GM21423 (cell line): ENCODE data around the gene CDK5R2.

Experiments used
- ATAC-seq: cut with Tn5 transposase; IDR thresholded peaks from one replicate; pipeline ENCODE4 v1.9.1; 2021; ENCODE audit warnings: mild to moderate bottlenecking, moderate library complexity; ENCODE audit not compliant: unreplicated experiment

CDK5R2 gene

GRCh38 chr2:219001577-219002394 lies 42.3 kb downstream of the CDK5R2 start:
- ATAC-seq, result no peak

GRCh38 chr2:219002395-219003266 lies 43.2 kb downstream of the CDK5R2 start:
- ATAC-seq, result no peak

- ATAC-seq, result no peak
Measured at GRCh38 chr2:219003267-219003634, 43.8 kb downstream of the CDK5R2 start.

- ATAC-seq, result no peak
Measured at GRCh38 chr2:219003979-219004378, 44.5 kb downstream of the CDK5R2 start.

- no peak for ATAC-seq
Measured at GRCh38 chr2:219009294-219009693, 49.8 kb downstream of the CDK5R2 start.

GRCh38 chr2:219010162-219010756 lies 50.8 kb downstream of the CDK5R2 start:
- no peak for ATAC-seq

GRCh38 chr2:219010873-219011272 lies 51.4 kb downstream of the CDK5R2 start:
- no peak for ATAC-seq
